GM23338 (cell line): ENCODE results near the gene CALML3. TPM values are rescaled to one million over a fixed set of nuclear protein-coding genes. Genes with fewer than 3 reads are reported as not detected.
A peak's percentile ranks its signal among the peaks of the same experiment; 100 is the strongest.

Experiments used
- ATAC-seq: fragments of 200-7000 bp; cut with Tn5 transposase; 3 replicates; pipeline ENCODE4 v1.9.1; 2020
- DNase-seq: peaks from one replicate; pipeline ENCODE4 v3.0.0-alpha.2; 2015; ENCODE audit warnings: low spot score
- H2AFZ ChIP-seq: fragments of 200-600 bp; sonication (generic); 2 replicates; pipeline ENCODE4 v1.8.0; 2016; ENCODE audit warnings: antibody characterized with exemption, mild to moderate bottlenecking, moderate library complexity
- H3F3A ChIP-seq: fragments of 200-600 bp; sonication (generic); replicated peaks from 2 replicates; pipeline ENCODE4 v1.8.0; 2017; ENCODE audit warnings: antibody characterized with exemption, mixed run types, low read depth
- H3K27ac ChIP-seq: fragments of 200-600 bp; sonication (generic); 2 replicates; pipeline ENCODE4 v1.6.1; 2016; ENCODE audit warnings: low read depth
- H3K27me3 ChIP-seq: fragments of 200-600 bp; sonication (generic); 2 replicates; pipeline ENCODE4 v1.8.0; 2016; ENCODE audit warnings: mild to moderate bottlenecking, mixed run types, moderate library complexity; ENCODE audit not compliant: insufficient read depth
- H3K36me3 ChIP-seq: fragments of 200-600 bp; sonication (generic); 2 replicates; pipeline ENCODE4 v1.8.0; 2016; ENCODE audit warnings: mild to moderate bottlenecking; ENCODE audit not compliant: insufficient read depth
- H3K4me1 ChIP-seq: fragments of 200-600 bp; sonication (generic); 2 replicates; pipeline ENCODE4 v1.8.0; 2016; ENCODE audit warnings: mild to moderate bottlenecking, moderate library complexity; ENCODE audit not compliant: insufficient read depth
- H3K4me2 ChIP-seq: fragments of 200-600 bp; sonication (generic); 2 replicates; pipeline ENCODE4 v1.7.1; 2017; ENCODE audit warnings: mixed run types
- H3K4me3 ChIP-seq: fragments of 200-600 bp; sonication (generic); 2 replicates; pipeline ENCODE4 v1.6.1; 2016; ENCODE audit warnings: mixed run types
- H3K79me2 ChIP-seq: fragments of 200-600 bp; sonication (generic); replicated peaks from 2 replicates; pipeline ENCODE4 v1.8.0; 2017; ENCODE audit warnings: mild to moderate bottlenecking; ENCODE audit not compliant: insufficient read depth
- H3K9me2 ChIP-seq: fragments of 200-600 bp; sonication (generic); 2 replicates; pipeline ENCODE4 v1.8.0; 2017; ENCODE audit not compliant: insufficient read depth
- H4K20me1 ChIP-seq: fragments of 200-600 bp; sonication (generic); replicated peaks from 2 replicates; pipeline ENCODE4 v1.8.0; 2017; ENCODE audit warnings: mild to moderate bottlenecking; ENCODE audit not compliant: insufficient read depth
- H3K27ac Mint-ChIP-seq: 2 replicates; pipeline ENCODE4 v1.8.0; 2020; ENCODE audit warnings: inconsistent platforms, mild to moderate bottlenecking, moderate library complexity, mixed read lengths
- H3K27me3 Mint-ChIP-seq: 3 replicates; pipeline ENCODE4 v1.8.0; 2022; ENCODE audit warnings: low read depth, mild to moderate bottlenecking, moderate library complexity, mixed read lengths, inconsistent platforms; ENCODE audit not compliant: insufficient read depth, poor library complexity
- H3K36me3 Mint-ChIP-seq: 3 replicates; pipeline ENCODE4 v1.8.0; 2021; ENCODE audit warnings: low read depth, mild to moderate bottlenecking, inconsistent platforms, moderate library complexity, mixed read lengths
- H3K4me1 Mint-ChIP-seq: 3 replicates; pipeline ENCODE4 v1.8.0; 2020; ENCODE audit warnings: mild to moderate bottlenecking, inconsistent platforms, mixed read lengths
- H3K4me3 Mint-ChIP-seq: 3 replicates; pipeline ENCODE4 v1.8.0; 2021; ENCODE audit warnings: moderate library complexity, mild to moderate bottlenecking, inconsistent platforms, mixed read lengths
- H3K9me3 Mint-ChIP-seq: 3 replicates; pipeline ENCODE4 v1.8.0; 2020; ENCODE audit warnings: moderate library complexity, mild to moderate bottlenecking, inconsistent platforms, mixed read lengths
- CREB1 ChIP-seq: fragments of 250-450 bp; sonication (Bioruptor Pico); IDR thresholded peaks from 2 replicates; pipeline ENCODE4 v1.5.0; 2020; ENCODE audit warnings: low read depth, mild to moderate bottlenecking, moderate library complexity
- EZH2 ChIP-seq: fragments of 200-600 bp; sonication (generic); IDR thresholded peaks from one replicate; pipeline ENCODE4 v1.8.0; 2017; ENCODE audit warnings: antibody characterized with exemption, mild to moderate bottlenecking, low read depth; ENCODE audit not compliant: unreplicated experiment
- EZH2phosphoT487 ChIP-seq: fragments of 200-600 bp; sonication (generic); IDR thresholded peaks from one replicate; pipeline ENCODE4 v1.8.1; 2018; ENCODE audit warnings: antibody characterized with exemption; ENCODE audit not compliant: unreplicated experiment
- JUNB ChIP-seq: IDR thresholded peaks from one replicate; pipeline ENCODE4 v1.6.1; 2016; ENCODE audit warnings: antibody characterized with exemption; ENCODE audit not compliant: unreplicated experiment
- NANOG ChIP-seq: IDR thresholded peaks from 2 replicates; pipeline ENCODE4 v1.6.1; 2016; ENCODE audit warnings: antibody characterized with exemption, borderline replicate concordance
- POLR2AphosphoS5 ChIP-seq: IDR thresholded peaks from 2 replicates; pipeline ENCODE4 v1.6.1; 2016; ENCODE audit warnings: antibody characterized with exemption, low read depth
- STAT1 ChIP-seq: IDR thresholded peaks from one replicate; pipeline ENCODE4 v1.6.1; 2016; ENCODE audit warnings: antibody characterized with exemption; ENCODE audit not compliant: unreplicated experiment
- ZNF114 ChIP-seq: fragments of 250-450 bp; sonication (Bioruptor Pico); IDR thresholded peaks from 2 replicates; pipeline ENCODE4 v1.5.0; 2020; ENCODE audit warnings: mild to moderate bottlenecking, moderate library complexity
- ZNF331 ChIP-seq: fragments of 250-450 bp; sonication (Bioruptor Pico); IDR thresholded peaks from 2 replicates; pipeline ENCODE4 v1.5.0; 2020; ENCODE audit warnings: low read depth, mild to moderate bottlenecking, moderate library complexity
- ZNF462 ChIP-seq: fragments of 250-450 bp; sonication (Bioruptor Pico); IDR thresholded peaks from 2 replicates; pipeline ENCODE4 v1.5.0; 2020; ENCODE audit warnings: mild to moderate bottlenecking, moderate library complexity
- polyA plus RNA-seq: library from polyadenylated mRNA; unstranded; fragments of >200 nt; fragmentation: Nextera tagmentation; extraction: Ambion mirVana; gene quantifications from 2 replicates; pipeline ENCODE4 v1.2.1, GENCODE V29; 2016
- total RNA-seq: library from RNA; depleted of rRNA; stranded (reverse); fragments of >200 nt; shearing (Covaris generic); gene quantifications from 2 replicates; pipeline ENCODE4 v1.2.3, GENCODE V29; 2014
- TF ChIP-seq, protein P1 (sequence below): IDR thresholded peaks from 2 replicates; pipeline ENCODE4 v1.6.1; 2016; ENCODE audit warnings: antibody characterized with exemption
- TF ChIP-seq, protein P2 (sequence below): IDR thresholded peaks from one replicate; pipeline ENCODE4 v1.6.1; 2018; ENCODE audit warnings: antibody characterized with exemption; ENCODE audit not compliant: unreplicated experiment
- TF ChIP-seq, protein P3 (sequence below), 2 experiments: fragments of 200-600 bp in 1 of 2; sonication (generic) in 1 of 2; conservative IDR thresholded peaks; 2 replicates each; pipeline versions ENCODE4 v1.5.1 to v1.6.1; 2016 to 2017; ENCODE audit warnings: antibody characterized with exemption in 2 of 2, low read depth in 2 of 2, mild to moderate bottlenecking in 2 of 2, moderate library complexity in 1 of 2

CALML3 gene
- total and polyA plus RNA-seq, 2 experiments from 2014 or later, result not detected

GRCh38 chr10:5479481-5480161 is 45.1 kb upstream of the CALML3 start:
- Mint-ChIP-seq H3K36me3 (no peaks in the 10 kb centered on the region; the same call in 2 of the 3 replicates), H3K9me3 (peaks cover 3% of the 10 kb centered on the region; the same call in 1 of the 3 replicates), H3K4me1 (peaks cover 9% of the 10 kb centered on the region), H3K27ac (no peak overlapping the region), H3K27me3 (peaks cover 16% of the 10 kb centered on the region), H3K4me3 (no peak overlapping the region)
- no peak for ATAC-seq
- H3K4me2 ChIP-seq, result no peak overlapping the region
- no peaks in the 10 kb centered on the region for H3K79me2 ChIP-seq
- H3K36me3 ChIP-seq, result no peaks in the 10 kb centered on the region
- H3K27ac ChIP-seq, result 0 out of 2 replicates have a peak overlapping the region, but pooled peaks have one; percentile 10
- no peaks in the 10 kb centered on the region for H3K9me2 ChIP-seq
- H3F3A ChIP-seq, result peaks cover 8% of the 10 kb centered on the region; the same call in 1 of the 2 replicates
- H3K27me3 ChIP-seq, result no peaks in the 10 kb centered on the region
- no peaks in the 10 kb centered on the region for H4K20me1 ChIP-seq
- H3K4me3 ChIP-seq, result no peak overlapping the region
- TF ChIP-seq, protein P1, sequence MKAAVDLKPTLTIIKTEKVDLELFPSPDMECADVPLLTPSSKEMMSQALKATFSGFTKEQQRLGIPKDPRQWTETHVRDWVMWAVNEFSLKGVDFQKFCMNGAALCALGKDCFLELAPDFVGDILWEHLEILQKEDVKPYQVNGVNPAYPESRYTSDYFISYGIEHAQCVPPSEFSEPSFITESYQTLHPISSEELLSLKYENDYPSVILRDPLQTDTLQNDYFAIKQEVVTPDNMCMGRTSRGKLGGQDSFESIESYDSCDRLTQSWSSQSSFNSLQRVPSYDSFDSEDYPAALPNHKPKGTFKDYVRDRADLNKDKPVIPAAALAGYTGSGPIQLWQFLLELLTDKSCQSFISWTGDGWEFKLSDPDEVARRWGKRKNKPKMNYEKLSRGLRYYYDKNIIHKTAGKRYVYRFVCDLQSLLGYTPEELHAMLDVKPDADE, result no peak
- TF ChIP-seq JUNB (no peak), EZH2 (no peak), ZNF462 (CRISPR knock-in tag) (no peak), EZH2phosphoT487 (no peak), POLR2AphosphoS5 (no peak), STAT1 (no peak), ZNF114 (CRISPR knock-in tag) (no peak), CREB1 (CRISPR knock-in tag) (no peak), NANOG (no peak), ZNF331 (CRISPR knock-in tag) (no peak)
- TF ChIP-seq, protein P2, sequence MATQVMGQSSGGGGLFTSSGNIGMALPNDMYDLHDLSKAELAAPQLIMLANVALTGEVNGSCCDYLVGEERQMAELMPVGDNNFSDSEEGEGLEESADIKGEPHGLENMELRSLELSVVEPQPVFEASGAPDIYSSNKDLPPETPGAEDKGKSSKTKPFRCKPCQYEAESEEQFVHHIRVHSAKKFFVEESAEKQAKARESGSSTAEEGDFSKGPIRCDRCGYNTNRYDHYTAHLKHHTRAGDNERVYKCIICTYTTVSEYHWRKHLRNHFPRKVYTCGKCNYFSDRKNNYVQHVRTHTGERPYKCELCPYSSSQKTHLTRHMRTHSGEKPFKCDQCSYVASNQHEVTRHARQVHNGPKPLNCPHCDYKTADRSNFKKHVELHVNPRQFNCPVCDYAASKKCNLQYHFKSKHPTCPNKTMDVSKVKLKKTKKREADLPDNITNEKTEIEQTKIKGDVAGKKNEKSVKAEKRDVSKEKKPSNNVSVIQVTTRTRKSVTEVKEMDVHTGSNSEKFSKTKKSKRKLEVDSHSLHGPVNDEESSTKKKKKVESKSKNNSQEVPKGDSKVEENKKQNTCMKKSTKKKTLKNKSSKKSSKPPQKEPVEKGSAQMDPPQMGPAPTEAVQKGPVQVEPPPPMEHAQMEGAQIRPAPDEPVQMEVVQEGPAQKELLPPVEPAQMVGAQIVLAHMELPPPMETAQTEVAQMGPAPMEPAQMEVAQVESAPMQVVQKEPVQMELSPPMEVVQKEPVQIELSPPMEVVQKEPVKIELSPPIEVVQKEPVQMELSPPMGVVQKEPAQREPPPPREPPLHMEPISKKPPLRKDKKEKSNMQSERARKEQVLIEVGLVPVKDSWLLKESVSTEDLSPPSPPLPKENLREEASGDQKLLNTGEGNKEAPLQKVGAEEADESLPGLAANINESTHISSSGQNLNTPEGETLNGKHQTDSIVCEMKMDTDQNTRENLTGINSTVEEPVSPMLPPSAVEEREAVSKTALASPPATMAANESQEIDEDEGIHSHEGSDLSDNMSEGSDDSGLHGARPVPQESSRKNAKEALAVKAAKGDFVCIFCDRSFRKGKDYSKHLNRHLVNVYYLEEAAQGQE, result no peak
- TF ChIP-seq, protein P3, sequence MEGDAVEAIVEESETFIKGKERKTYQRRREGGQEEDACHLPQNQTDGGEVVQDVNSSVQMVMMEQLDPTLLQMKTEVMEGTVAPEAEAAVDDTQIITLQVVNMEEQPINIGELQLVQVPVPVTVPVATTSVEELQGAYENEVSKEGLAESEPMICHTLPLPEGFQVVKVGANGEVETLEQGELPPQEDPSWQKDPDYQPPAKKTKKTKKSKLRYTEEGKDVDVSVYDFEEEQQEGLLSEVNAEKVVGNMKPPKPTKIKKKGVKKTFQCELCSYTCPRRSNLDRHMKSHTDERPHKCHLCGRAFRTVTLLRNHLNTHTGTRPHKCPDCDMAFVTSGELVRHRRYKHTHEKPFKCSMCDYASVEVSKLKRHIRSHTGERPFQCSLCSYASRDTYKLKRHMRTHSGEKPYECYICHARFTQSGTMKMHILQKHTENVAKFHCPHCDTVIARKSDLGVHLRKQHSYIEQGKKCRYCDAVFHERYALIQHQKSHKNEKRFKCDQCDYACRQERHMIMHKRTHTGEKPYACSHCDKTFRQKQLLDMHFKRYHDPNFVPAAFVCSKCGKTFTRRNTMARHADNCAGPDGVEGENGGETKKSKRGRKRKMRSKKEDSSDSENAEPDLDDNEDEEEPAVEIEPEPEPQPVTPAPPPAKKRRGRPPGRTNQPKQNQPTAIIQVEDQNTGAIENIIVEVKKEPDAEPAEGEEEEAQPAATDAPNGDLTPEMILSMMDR (conservative IDR thresholded peaks at IDR 0.05; ENCODE audit: low read depth in 2 of 2), result no peak
- DNase-seq, result no peak
- H3K4me1 ChIP-seq, result peaks cover 13% of the 10 kb centered on the region
- H2AFZ ChIP-seq, result no peak overlapping the region
